A549 (cell line): Measurements from ENCODE around the gene AP2B1.

ENCODE experiments used
- CTCF ChIP-seq: fragments of >200 bp; sonication (Bioruptor Twin); formaldehyde crosslinking; IDR thresholded peaks from 3 replicates; pipeline ENCODE4 v1.5.1; 2016
- ESRRA ChIP-seq: fragments of 150-350 bp; IDR thresholded peaks from 2 replicates; pipeline ENCODE4 v1.6.1; 2014; ENCODE audit warnings: mild to moderate bottlenecking, low read length, borderline replicate concordance
- JUNB ChIP-seq: fragments of >200 bp; sonication (Bioruptor Twin); formaldehyde crosslinking; IDR thresholded peaks from 2 replicates; pipeline ENCODE4 v1.6.1; 2016
- TFCP2L1 ChIP-seq: fragments of 250-450 bp; sonication (Bioruptor Pico); IDR thresholded peaks from 2 replicates; pipeline ENCODE4 v1.5.0; 2021; ENCODE audit warnings: mild to moderate bottlenecking
- TP53 ChIP-seq: fragments of 250-450 bp; sonication (Bioruptor Pico); IDR thresholded peaks from 2 replicates; pipeline ENCODE4 v1.5.0; 2021; ENCODE audit warnings: mild to moderate bottlenecking, moderate library complexity
- ZSCAN20 ChIP-seq: fragments of 250-450 bp; sonication (Bioruptor Pico); IDR thresholded peaks from 2 replicates; pipeline ENCODE4 v1.8.0; 2022; ENCODE audit warnings: mild to moderate bottlenecking, moderate library complexity

DNA sequence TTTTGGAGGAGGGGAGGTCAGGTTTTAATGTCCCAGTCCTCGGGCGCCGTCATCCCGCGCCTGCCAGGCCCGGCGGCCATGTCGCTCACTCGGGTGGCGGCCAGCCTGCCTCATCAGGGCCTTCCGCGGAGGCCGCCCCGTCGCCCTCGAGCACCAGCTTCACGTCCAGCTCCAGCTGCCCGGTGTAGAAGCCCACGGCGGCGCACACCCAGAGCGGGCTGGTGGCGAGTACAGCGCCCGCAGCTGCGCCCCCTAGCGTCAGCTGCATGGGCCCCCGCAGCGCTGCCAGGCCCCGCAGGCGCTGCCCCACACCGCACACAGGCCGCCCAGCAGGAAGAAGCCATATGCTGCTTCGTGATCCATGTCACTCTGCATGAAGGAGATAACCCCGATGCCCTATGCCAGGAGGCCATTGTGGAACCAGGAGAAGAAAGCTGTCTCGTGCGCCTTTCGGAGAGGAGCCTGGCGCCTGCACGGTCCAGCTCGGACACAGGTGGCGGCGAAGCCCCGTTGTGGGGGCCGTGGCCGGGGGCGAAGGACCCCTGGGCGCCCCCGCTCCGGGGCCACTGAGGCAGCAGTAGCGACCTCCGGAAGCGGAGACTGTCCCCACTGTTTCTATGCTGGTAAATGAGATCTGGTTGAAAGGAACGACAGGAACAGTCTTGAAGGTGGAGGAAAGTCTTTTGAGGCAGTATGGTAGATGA, 9.6 kb downstream of the AP2B1 start:
- TF ChIP-seq ZSCAN20 (no peak), ESRRA (no peak), TP53 (CRISPR knock-in tag) (no peak), JUNB (no peak), TFCP2L1 (no peak), CTCF (no peak)
